AML-193 (cell line): Measurements from ENCODE around the gene PDE4D.
"Not testable (repeated sequence)": the region's sequence is repeated elsewhere in the genome, so short reads cannot be mapped to it uniquely, and the experiment has no call there.

ENCODE experiments used
- DNase-seq, 2 experiments: peaks; one replicate each; lab custom pipeline; 2025; lab: John Stamatoyannopoulos, UW

Gene PDE4D

DNA sequence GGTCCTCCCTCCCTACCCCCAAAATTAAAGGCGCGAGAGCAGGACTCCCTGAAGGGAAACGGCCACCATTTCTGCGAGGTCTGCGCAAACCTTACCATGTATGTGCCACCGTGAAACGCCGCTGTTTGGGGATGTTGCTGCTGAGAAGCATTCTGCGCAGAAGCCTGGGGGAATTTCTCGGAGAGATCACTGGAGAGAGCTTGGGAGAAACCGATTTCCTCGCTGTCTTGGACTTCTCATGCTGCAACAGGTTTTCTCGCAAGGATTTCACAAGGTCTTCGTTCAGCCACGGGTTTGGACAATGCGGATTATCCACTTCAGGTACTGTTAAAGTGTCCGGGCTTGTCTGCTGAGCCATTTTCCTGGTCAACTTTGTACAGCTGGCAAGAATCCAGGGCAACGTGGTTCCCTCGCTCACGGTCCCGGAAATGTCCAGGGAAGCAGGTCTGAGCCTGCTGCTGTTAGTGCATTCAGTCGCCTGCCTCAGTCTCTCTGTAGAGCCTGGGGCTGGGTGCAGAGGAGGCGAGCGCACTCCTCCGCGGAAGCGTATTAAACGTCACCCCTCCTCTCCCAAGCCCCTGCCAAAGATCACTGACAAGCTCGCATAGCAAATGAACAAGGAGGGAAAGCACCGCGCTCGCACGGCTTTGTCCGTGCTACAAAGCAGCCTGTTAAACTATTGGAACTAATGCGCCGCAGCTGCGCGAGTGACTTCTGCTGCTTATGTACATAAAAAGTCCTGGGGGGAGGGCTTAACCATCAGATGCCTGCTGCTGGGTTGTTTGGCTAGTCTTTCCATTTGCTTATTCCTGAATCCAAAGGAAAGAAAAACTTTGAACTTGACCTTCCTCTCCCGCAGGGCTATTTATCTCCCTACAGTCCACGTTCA lies 125.1 kb downstream of the PDE4D start:
- DNase-seq = no peak

- no peak for DNase-seq
These were observed 125.8 kb downstream of the PDE4D start for GRCh38 chr5:59767681-59768151.

GRCh38 chr5:59767211-59767605 lies 126.3 kb downstream of the PDE4D start:
- DNase-seq = no peak

- no peak for DNase-seq
These were observed 126.9 kb downstream of the PDE4D start for GRCh38 chr5:59766427-59767210.

GRCh38 chr5:59765446-59765845 lies 128.1 kb downstream of the PDE4D start:
- DNase-seq = no peak

GRCh38 chr5:59764361-59764760 lies 129.2 kb downstream of the PDE4D start:
- no peak for DNase-seq

DNA sequence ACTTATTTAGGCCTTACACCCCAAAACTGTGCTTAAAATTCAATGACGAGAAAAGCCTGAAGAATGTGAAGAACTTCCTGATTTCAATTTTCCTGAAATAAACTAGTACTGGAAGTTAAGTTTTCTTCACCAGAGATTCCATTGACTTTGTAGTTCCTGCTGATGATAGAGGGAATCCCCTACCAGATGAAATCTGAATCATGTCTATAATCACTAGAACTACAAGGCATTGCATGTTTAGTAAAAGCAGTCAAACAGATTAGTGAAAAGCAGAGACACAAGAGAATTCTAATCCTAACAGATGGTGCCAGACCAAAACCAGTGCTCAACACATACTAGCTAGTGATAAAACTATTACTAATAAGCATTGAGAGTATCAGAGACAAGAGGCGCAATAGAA lies 130.0 kb downstream of the PDE4D start:
- no peak for DNase-seq

- DNase-seq = not testable (repeated sequence)
These were observed 131.3 kb downstream of the PDE4D start for GRCh38 chr5:59762232-59762631.

DNA sequence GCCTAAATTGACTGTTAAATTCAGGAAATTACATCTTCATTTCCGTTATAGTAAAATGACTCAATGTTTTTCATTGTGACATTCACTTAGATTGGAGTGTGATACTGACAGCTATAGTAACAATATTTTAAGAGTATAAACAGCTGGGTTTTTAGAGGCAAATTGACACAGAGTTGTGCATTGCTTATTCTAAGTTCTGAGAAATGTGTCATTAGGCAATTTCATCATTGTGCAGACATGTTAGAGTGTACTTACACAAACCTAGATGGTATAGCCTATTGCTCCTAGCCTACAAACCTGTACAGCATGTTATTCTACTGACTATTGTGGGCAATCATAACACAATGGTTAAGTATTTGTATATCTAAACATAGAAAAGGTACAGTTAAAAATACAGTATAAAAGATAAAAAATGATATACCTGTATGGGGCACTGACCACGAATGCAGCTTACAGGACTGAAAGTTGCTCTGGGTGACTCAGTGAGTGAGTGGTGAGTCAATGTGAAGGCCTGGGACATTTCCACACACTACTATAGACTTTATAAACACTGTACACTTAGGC lies 132.7 kb downstream of the PDE4D start:
- peak; percentile 29 to 43 for DNase-seq

- no peak for DNase-seq
These were observed 133.8 kb downstream of the PDE4D start for GRCh38 chr5:59759600-59760351.

- no peak for DNase-seq
These were observed 135.0 kb downstream of the PDE4D start for GRCh38 chr5:59758566-59758965.

- no peak for DNase-seq
These were observed 136.1 kb downstream of the PDE4D start for GRCh38 chr5:59757442-59757841.

GRCh38 chr5:59756373-59757035 lies 137.0 kb downstream of the PDE4D start:
- no peak for DNase-seq

GRCh38 chr5:59755476-59755875 lies 138.1 kb downstream of the PDE4D start:
- no peak for DNase-seq

DNA sequence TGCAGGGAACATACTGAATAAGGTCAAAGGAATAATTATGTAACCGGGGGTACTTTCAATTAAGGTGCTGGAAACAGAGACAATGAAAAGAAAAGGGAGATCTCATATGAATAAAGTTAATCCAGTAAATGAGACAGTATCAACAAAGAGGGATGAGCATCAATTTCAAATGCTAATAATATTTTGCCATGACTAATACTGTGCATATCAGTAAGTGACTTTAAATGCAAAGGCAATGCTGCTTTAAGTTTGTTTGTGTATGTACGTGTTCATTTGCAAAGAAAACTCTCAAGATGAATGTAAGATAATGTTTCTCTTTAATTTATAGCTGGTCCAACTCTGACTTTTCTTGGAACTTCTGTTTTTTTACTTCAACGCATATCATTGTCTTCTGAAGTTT lies 139.9 kb downstream of the PDE4D start:
- DNase-seq = no peak

DNA sequence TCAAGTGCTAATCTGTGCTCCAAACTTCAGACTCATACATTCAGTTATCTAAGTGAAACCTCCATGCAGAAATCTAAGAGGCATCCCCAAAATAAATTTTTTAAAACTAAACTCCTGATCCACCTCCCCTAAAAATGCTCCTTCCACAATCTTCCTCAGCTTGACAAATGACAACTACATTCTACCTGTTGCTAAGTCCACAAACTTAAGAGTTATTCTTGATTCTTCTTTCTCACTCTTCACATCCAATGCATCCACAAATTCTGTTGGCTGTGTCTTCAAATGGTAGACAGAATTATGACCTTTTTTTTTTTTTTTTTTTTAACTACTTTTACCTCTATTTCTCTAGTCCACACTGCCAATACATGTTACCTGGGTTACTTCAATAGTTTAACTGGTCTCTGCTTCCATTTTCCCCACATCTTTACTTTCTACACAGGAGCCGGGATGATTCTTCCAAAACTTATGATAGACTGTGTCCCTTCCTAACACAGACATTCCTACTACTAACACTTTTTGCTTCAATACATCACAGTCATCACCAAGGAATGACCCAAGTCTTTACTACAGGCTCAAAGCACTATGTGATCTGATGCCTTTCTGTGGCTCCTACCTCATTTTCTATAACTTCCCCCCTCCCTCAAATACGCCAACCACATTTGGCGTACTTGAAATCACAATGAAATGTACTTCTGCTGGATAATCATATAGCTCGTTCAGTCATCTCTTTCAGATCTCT lies 143.6 kb downstream of the PDE4D start:
- DNase-seq = no peak

DNA sequence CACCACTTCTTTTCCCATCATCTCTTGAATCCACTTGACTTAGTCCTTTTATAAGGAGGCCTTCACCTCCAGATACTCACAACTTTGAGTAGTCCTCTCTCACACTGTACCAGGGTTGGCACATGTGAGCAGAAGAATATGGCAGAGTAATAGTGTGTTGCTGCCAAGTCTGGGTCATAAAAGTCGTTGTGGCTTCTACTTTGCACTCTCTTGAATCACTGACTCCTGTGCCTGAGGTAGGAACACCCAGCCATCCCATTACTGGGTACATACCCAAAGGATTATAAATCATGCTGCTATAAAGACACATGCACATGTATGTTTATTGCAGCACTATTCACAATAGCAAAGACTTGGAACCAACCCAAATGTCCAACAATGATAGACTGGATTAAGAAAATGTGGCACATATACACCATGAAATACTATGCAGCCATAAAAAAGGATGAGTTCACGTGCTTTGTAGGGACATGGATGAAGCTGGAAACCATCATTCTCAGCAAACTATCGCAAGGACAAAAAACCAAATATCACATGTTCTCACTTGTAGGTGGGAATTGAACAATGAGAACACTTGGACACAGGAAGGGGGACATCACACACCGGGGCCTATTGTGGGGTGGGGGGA lies 145.4 kb downstream of the PDE4D start:
- DNase-seq = not testable (repeated sequence)

DNA sequence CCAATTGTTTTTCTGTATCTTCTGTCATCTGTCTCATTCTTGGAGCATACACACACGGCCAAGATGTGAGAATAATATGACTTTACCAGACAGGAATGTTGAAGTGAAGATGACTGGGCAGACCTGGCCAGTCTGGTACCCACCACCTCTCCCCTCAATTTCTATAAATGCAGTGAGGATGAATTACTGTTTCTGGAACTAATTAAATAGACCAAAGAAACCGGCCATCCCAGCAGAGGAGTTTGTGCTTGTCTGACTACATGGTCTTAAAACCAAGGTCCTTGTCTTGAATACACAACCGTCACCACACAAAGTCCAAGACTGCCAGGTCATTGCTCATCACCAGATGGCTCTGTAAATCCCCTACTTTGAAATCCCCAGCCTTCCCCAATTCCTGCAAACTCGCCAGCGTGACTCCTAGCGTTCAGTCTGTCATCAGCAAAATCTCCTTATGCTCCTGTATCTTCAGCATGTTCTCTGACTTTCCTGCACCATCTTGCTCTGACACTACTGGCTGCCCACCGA lies 147.2 kb downstream of the PDE4D start:
- no peak for DNase-seq

GRCh38 chr5:59745415-59745863 lies 148.1 kb downstream of the PDE4D start:
- no peak for DNase-seq

DNA sequence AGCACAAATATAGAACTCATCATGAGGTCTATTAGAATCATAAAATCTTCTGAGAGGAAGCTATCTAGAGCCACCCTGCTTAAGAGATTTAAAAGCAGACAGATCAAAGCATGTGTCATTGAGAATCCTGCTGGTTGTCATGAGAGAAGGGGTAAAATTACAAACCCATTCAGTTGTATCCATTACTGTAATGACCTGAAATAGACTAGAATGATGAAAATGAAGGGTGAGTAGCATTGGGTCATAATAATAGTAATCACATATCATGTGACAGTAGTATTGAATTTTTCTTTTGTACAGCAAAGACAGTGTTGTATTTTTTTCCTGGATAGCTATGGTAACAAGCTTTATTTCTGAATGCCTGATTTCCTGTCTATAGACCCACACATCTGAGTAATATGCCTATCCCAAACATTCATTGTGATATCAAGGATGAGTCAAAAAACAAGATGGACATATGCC lies 149.0 kb downstream of the PDE4D start:
- no peak for DNase-seq
